HEK293T (cell line): ENCODE results near the gene ABTB1.

ENCODE experiments used
- ARNT ChIP-seq: fragments of 450-650 bp; IDR thresholded peaks from 2 replicates; pipeline ENCODE4 v1.6.1; 2017; ENCODE audit warnings: mild to moderate bottlenecking
- BHLHE40 ChIP-seq: fragments of 450-650 bp; IDR thresholded peaks from 2 replicates; pipeline ENCODE4 v1.6.1; 2016; ENCODE audit warnings: mild to moderate bottlenecking, moderate library complexity, borderline replicate concordance
- FOXA1 ChIP-seq: fragments of 450-650 bp; IDR thresholded peaks from 2 replicates; pipeline ENCODE4 v1.6.1; 2016; ENCODE audit warnings: mild to moderate bottlenecking
- FOXK2 ChIP-seq: fragments of 450-650 bp; IDR thresholded peaks from 2 replicates; pipeline ENCODE4 v1.6.1; 2016; ENCODE audit warnings: mild to moderate bottlenecking
- FOXM1 ChIP-seq: fragments of 450-650 bp; IDR thresholded peaks from 2 replicates; pipeline ENCODE4 v1.6.1; 2017; ENCODE audit warnings: mild to moderate bottlenecking, borderline replicate concordance
- HDGF ChIP-seq: fragments of 450-650 bp; IDR thresholded peaks from 2 replicates; pipeline ENCODE4 v1.6.1; 2017; ENCODE audit warnings: antibody characterized with exemption, borderline replicate concordance
- L3MBTL2 ChIP-seq: fragments of 450-650 bp; conservative IDR thresholded peaks from 2 replicates; pipeline ENCODE4 v1.6.1; 2016; ENCODE audit warnings: mild to moderate bottlenecking
- LEF1 ChIP-seq: fragments of 450-650 bp; IDR thresholded peaks from 2 replicates; pipeline ENCODE4 v1.6.1; 2017; ENCODE audit warnings: mild to moderate bottlenecking, borderline replicate concordance
- NFRKB ChIP-seq: fragments of 450-650 bp; IDR thresholded peaks from 2 replicates; pipeline ENCODE4 v1.6.1; 2016; ENCODE audit warnings: mild to moderate bottlenecking, moderate library complexity
- SP1 ChIP-seq: fragments of 450-650 bp; IDR thresholded peaks from 2 replicates; pipeline ENCODE4 v1.6.1; 2017
- SUZ12 ChIP-seq: fragments of 450-650 bp; IDR thresholded peaks from 2 replicates; pipeline ENCODE4 v1.6.1; 2016; ENCODE audit warnings: mild to moderate bottlenecking
- TARDBP ChIP-seq: fragments of 450-650 bp; IDR thresholded peaks from 2 replicates; pipeline ENCODE4 v1.6.1; 2016
- ZNF384 ChIP-seq: fragments of 450-650 bp; IDR thresholded peaks from 2 replicates; pipeline ENCODE4 v1.6.1; 2016

- no peak for TF ChIP-seq SP1
- no peak for TF ChIP-seq HDGF
- TF ChIP-seq SUZ12 = no peak
- no peak for TF ChIP-seq TARDBP
- TF ChIP-seq FOXM1 = no peak
- no peak for TF ChIP-seq NFRKB
- TF ChIP-seq FOXK2 = no peak
- TF ChIP-seq BHLHE40 = no peak
- TF ChIP-seq L3MBTL2 = no peak
- TF ChIP-seq FOXA1 = no peak
- TF ChIP-seq ZNF384 = no peak
- TF ChIP-seq LEF1 = no peak
- TF ChIP-seq ARNT = no peak
Measured at GRCh38 chr3:127674101-127674721, 1.5 kb downstream of the ABTB1 start.
